GM19463 (cell line): ENCODE results near the gene HARBI1.

Source experiments
- ATAC-seq: cut with Tn5 transposase; IDR thresholded peaks from one replicate; pipeline ENCODE4 v1.9.1; 2021; ENCODE audit warnings: mild to moderate bottlenecking, moderate library complexity; ENCODE audit not compliant: unreplicated experiment

The HARBI1 gene

DNA sequence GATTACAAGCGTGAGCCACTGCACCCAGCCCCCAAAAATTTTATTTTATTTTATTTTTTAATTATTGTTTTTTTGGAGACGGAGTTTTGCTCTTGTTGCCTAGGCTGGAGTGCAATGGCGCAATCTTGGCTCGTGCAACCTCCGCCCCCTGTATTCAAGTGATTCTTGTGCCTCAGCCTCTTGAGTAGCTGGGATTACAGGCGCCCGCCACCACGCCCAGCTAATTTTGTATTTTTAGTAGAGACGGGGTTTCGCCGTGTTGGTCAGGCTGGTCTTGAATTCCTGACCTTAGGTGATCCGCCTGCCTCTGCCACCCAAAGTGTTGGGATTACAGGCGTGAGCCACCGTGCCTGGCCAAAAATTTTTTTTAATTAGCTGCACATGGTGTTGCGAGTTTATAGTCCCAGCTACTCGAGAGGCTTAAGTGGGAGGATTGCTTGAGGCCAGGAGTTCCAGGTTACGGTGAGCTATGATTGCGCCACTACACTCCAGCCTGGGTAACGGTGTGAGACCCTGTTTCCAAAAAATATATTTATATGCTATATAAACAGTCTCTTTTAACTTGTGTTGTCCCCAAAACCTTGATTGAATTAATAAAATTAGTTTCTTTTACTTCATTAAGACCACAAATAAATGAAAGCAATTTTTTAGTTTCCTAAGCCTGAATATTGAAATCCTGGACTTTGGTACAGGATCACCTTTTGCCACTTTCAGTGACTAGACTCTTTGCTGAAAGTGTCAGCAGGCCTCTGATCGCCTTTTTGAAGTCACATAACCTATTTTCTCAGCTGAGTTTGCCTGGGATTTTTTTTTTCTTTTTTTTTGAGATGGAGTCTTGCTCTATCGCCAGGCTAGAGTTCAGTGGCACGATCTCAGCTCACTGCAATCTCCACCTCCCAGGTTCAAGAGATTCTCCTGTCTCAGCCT lies 16.5 kb upstream of the HARBI1 start:
- ATAC-seq, result no peak

DNA sequence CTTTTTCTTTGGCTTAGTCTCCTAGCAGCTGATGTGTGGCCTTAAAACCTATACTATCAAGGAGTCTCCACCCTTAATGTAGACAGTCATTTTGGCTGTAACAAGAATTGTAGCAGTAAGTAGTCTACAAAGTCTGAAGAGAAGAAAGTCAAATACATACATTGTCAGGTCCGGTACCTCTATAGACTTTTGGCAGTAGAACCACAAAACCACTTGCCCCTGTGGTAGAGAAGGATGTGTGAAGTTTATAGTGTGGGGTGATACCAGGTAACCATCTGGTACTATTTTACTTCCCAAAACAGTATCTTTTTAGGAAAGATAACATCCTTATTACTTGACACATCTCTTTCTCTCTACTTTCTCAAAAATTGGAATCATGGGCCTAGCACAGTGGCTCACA lies 15.5 kb upstream of the HARBI1 start:
- ATAC-seq, result no peak

DNA sequence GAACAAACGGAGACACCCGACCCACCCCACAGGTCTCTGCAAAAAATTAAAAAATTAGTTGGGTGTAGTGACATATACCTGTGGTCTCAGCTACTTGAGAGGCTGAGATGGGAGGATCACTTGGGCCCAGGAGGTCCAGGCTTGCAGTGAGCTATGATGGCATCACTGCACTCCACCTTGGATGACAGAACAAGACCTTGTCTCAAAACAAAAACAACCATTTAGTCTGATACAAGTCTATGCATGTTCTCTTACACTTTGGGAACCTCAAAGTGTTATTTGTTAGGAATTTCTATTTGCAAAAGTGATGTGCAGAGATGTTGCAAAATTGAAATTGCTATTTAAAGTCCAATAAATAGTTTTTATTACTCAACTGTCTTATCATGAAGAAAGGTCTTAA lies 14.6 kb upstream of the HARBI1 start:
- ATAC-seq, result no peak

DNA sequence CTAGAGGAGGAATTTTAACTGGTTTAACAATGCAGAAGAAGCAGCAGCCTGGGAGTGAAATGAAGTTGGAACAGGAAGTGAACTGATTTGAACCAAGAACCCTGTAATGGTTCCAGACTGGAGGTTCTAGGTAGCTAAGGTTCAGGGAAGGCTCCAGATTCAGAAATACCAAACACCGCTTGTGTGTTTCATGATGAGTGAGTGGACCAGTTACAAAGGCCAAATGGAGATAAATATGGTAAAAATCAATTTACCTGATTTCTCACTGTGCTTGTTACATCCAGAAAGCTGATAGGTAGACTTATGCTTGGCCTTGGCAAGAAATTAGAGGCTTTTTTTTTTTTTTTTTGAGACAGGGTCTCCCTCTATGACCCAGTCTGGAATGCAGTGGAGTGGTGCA lies 13.2 kb upstream of the HARBI1 start:
- ATAC-seq, result no peak

DNA sequence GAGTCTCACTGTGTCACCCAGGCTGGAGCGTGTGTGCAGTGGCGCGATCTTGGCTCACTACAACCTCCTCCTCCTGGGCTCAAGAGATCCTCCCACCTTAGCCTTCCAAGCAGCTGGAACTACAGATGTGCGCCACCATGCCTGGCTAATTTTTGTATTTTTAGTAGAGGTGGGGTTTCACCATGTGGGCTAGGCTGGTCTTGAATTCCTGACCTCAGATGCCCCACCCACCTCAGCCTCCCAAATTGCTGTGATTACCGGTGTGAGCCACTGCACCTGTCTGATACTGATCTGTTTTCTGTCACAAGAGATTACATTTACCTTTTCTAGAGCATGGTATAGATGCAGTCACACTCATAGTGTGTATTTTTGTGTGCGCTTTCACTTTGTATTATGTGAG lies 11.9 kb upstream of the HARBI1 start:
- ATAC-seq, result no peak

DNA sequence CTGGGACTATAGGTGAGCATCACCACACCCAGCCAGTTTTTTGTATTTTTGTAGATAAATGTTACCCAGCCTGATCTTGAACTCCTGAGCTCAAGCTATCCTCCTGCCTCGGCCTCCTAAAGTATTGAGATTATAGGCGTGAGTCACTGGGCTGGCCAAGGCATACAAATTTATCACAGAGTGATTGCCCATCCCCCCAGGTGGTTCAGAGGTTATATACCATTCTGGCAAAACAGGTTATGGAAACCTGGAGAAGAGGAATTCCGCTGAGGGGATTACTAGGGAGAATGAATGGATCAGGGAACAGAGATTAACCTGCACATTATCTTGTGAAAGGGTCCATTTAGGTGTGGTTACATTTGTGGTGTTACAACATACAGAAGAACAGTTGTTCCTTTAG lies 8.4 kb upstream of the HARBI1 start:
- ATAC-seq, result no peak

DNA sequence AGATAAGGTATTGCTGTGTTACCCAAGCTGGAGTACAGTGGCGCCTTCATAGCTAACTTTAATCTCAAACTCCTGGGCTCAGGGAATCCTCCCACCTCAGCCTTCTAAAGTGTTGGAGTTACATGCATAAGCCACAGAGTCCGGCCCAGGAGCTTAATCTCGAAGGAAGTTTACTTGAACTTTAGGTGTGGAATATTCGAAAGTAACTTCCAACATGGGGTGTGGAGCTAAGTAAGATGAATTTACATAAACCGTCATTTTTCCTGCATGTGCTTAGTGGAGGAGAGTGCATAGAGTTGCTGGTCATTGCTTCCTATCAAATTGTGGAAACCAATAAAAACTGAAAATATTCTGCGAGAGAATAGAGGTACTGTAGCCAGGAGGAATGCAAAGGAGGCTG lies 1.8 kb upstream of the HARBI1 start:
- ATAC-seq, result no peak

DNA sequence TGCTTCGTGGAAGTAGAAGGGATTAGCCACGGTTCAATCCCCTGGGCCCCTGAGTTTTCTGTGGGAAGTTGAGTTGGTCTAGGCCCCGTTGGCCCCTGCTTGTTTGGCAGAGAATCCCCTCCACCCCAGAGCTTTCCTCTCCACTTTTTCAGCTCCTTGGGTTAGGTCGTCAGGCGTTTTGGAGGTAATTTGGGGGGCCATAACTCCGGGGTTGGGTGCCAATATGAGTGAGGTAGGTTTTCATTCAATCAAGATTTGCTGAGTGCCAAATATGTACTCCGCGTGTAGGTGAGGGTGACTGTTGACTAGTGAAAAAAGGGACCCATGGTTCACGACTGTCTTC lies 916 bp upstream of the HARBI1 start:
- ATAC-seq, result no peak

DNA sequence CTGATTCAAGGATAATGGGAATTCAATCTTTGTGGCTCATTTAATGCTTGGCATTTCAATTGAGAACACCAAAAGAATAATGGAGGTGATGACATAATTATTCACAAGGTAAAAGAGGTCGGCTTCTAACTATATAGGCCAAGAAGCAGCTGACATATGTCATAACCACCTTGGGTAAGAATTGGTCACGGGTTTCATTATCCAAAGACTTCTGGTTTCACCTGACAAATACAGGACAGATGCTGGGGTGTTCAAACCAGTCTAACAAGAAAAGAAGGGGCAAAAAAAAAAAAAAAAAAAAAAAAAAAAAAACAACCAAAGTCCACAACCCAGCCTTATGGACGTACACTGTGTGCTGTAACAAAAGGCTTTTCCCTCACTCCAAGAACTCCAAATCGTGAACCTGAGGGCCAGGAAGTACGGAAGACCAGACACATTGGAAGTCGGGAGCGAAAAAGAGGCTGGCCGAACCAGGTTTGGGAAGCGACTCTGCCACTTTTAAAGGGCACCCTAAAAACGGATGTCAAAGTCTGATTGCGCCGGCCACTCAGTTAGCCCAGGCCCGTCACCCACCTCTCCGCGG lies 385 bp downstream of the HARBI1 start:
- no peak for ATAC-seq

DNA sequence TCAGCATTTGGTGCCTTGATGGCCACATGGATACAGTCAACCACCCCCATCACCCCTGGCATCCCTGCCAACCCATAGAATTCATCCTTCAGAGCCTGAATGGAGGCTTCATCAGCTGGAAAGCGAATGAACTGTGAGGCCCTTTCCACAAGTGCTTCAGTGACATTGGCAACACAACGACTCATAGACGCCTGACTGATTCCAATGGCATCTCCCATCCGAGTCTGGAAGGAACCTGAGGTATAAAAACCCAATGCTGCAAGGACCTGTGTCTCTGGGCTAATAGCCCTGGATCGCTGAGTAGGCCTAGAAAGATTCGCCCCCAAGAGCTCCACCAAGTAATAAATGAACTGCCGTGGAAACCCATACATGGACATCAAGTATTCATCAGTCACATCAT lies 1.3 kb downstream of the HARBI1 start:
- no peak for ATAC-seq

DNA sequence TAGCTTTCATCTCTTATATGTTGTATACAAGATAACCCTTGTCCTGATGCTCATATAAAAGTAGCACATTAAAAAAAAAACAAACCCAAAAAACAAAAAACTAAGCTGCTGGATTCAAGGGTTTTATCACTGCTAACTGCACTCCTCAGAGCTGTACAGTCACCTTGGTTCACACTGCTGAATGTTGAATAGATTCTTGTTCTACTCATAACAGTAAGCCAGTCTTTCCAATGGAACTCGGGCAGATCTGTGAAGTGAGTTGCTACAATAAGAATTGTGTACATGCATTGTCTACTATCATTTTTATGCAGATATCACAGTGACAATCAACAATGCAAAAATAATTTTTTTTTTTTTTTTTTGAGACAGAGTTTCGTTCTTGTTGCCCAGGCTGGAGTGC lies 4.7 kb downstream of the HARBI1 start:
- ATAC-seq, result no peak

DNA sequence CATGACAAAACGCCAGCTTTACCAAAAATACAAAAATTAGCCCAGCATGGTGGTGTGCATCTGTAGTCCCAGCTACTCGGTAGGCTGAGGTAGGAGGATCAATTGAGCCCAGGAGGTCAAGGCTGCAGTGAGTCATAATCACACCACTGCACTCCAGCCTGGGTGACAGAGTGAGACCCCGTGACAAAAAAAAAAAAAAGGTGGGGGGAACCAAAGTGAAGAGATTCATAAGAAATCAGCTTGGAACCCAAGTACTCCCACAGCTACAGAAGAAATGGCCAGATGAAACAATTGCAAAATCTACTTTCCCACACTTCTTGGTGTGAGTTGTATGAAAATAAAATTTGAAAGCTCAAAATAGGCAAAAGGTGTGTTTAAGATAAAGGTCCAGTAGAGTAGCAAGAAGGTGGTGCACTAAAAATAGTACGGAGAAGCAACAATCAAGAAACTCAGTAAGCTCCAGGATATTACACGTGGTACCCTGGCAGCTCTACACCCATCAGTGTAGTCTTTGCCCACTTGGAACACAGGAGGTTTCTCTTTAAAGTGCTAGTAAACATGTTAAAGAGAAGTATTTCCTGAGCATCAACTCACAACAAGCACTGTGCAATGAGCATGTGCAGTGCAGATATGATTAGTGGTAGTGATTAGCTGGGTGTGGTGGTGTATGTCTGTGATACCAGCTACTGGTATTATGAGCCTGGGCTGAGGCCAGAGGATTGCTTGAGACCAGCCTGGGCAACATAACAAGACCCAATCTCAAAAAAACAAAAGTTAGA lies 5.3 kb downstream of the HARBI1 start:
- ATAC-seq, result no peak

DNA sequence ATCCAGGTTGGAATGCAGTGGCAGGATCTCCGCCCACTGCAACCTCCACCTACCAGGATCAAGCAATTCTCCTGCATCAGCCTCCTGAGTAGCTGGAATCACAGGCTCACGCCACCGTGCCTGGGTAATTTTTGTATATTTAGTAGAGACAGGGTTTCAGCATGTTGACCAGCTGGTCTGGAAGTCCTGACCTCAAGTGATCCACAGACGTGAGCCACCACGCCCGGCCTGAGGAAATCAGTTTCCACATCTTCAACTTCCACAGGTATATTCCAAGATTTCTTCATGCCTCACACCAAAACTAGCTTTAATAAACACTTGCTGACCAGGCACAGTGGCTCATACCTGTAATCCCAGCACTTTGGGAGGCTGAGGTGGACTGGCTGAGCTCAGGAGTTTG lies 7.6 kb downstream of the HARBI1 start:
- ATAC-seq, result no peak

DNA sequence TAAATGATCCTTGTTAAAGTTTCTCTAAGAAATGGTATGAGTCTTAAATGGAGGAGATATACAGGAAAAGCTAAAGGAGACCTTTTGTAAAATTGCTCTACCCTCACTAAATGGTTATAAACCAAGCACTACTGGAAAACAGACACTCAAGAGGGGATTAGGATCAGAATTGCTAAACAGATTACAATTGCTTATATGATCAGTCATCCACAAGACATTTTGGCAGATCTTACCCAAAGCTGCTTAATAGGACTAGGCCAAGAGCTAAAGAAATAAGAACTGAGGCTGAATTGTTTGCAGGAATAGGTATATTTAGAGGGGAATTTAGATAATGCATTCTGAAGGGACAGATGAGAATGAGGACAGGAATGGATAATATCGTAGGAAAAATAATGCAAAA lies 9.5 kb downstream of the HARBI1 start:
- no peak for ATAC-seq

DNA sequence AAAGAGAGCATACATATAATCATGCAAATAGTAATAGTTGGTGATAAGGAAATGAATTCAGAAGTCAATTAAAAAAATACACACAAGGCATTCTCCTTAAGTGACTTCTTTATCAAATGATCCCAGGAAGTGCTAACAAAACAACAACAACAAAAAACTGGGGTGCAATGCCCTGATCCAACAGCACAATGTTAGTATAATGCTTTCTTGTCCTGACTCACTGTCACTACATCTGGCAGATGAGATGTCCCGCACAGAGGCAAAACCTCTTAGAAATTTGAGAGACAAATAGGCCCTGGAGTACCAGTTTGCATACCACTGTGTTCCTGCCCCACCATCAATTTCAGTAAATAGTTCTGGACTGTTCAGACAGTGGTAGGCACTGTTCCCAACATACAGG lies 12.2 kb downstream of the HARBI1 start:
- ATAC-seq, result no peak

DNA sequence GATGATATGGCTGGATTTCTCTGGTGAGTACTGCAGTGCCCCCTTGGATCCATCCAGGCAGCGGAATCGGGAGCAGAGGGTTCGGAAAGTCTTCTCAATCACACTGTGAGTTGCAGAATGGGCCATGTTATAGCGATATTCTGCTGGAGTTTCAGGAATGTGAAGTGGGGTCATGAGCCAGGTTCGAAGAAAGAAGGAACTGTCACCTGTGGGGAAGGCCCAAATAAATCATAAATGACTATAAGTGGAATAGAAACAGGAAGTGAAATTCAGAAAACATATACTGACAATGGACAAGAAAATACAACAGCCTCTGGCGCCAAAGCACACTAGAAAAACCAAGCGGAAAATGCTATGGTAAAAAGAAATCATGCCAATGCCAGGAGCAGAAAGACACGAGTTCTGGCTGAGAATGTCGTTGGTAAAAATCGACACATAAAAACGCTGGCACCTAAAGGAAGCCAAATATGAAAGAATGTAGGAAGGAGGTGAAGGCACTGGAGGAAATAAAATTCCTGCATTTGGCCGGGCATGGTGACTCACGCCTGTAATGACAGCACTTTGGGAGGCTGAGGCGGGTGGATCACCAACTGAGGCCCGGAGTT lies 13.2 kb downstream of the HARBI1 start:
- ATAC-seq, result no peak

DNA sequence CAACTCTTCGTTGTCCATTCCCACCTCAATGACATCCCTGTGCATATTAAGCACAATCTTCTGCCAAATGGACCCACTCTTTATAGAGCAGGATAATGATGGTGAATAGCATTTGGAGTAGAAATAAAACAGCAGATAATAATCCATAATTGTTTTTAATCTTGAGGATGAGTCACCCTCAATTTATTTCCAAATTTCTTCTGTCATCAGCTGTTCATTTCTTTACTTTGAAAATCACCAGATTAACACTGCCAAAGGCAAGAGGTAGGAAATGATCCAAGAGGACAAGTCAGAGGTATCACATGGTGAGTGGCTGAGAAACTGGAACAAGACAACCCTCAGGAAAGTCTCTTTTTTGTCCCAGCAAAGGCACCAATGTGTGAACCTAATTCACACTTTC lies 15.9 kb downstream of the HARBI1 start:
- no peak for ATAC-seq

DNA sequence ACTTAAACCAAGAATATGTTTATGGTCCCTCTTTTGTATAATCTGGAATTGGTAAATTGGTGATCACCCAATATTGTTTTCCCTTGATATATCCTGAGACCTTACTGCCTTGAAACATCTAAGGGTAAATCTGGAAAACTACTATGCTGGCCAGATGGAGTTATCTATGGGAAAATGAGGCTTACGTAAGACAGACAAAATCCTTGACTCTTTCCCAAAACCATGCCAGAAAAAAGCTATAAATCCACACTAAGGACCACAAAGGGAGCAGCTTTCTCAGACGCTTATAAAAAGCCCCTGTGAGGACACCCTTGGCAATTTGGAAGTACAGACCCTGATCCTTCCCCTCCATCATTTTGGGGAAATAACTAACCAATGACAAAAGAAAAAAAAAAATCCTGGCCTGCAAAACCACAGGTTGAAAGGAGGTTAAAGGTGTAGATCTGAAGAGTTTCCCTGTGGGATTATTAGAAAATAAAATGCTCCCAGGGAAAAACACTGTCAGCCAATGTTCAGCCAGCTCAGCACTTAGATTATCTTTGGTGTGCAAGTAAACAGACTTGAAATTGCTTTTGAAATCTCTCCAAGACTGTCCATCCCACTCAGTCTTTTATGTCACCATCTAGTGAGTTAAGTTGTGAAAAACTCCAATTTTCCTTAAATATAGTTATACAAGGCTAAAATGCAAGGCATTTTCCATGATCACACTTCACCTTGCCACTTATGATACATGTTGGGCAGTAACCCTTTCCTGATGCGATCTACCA lies 16.6 kb downstream of the HARBI1 start:
- ATAC-seq, result no peak

DNA sequence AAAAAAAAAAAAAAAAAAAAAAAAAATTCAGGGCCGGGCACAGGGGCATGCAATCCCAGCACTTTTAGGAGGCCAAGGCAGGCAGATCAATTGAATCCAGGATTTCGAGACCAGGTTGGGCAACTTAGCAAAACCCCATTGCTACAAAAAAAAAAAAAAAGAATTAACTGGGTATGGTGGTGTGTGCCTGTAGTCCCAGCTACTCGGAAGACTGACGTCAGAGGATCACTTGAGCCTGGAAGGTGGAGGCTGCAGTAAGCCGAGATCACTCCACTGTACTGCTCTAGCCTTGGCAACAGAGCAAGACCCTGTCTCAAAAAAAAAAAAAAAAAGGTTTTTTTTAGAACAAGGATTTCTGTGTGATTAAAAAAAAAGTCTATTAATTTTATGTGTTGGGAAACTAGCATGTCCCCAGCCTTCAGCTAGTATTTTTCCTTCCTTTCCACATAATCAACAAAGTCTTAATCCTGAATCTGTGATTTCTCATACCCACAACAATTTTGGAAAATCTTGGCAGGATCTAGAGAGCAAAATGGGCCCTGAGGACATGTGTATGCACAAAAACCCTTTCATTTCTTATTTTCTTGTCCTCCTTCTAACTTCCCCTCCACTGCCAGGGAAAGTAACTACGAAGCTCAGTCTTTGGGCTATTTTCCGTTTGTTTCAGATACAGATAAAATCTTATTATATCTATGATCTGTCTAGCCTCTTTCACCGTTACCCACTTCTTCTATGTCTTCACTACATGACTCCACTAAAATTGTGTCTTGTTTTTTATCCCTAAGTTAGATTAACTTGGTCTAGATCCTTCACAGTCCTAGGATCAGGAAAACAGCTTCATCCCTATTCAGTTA lies 17.5 kb downstream of the HARBI1 start:
- no peak for ATAC-seq
